ENCODE results near the gene ABL1.
"Not testable (repeated sequence)": the region's sequence is repeated elsewhere in the genome, so short reads cannot be mapped to it uniquely, and the experiment has no call there.

The ABL1 gene

DNA sequence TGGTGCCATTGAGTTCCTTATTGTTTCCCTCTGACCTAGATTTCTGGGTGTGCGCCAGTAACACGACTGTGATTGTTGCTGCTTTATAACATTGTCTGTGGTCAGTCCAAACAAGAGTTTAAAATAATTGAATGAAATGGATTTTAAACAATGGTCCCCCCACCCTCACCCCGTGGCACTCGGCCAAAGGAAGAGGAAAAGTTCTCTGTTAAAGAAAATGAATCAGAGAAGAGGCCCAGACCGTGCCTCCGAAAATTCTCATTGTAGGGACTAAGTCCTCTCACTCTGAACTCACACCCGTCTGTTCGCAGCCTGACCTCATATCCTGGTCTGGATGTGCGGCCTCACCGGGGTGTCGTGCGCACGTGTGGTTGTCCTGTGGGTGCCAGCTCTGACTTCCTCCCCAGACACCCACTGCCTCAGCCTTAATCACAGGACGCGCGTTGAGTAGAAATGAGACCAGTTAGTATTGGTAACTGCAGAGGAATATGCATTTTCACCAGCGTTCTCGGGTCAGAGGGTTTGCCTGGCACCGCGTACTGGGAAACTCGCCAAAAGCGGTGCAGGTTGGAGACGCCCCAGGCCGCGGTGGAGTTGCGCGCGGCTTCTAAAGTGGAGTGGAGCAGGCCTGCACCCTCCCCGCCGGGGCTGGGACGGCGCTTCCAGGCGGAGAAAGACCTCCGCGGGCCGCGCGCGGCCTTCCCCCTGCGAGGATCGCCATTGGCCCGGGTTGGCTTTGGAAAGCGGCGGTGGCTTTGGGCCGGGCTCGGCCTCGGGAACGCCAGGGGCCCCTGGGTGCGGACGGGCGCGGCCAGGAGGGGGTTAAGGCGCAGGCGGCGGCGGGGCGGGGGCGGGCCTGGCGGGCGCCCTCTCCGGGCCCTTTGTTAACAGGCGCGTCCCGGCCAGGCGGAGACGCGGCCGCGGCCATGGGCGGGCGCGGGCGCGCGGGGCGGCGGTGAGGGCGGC lies at the start of gene ABL1:
TSS of gene ABL1 (plus strand) at position 884 of the 966 bp plus-strand sequence. CDS start 193 bp downstream, outside the sequence.
- DNase-seq = peak; percentile 71 to 85

DNA sequence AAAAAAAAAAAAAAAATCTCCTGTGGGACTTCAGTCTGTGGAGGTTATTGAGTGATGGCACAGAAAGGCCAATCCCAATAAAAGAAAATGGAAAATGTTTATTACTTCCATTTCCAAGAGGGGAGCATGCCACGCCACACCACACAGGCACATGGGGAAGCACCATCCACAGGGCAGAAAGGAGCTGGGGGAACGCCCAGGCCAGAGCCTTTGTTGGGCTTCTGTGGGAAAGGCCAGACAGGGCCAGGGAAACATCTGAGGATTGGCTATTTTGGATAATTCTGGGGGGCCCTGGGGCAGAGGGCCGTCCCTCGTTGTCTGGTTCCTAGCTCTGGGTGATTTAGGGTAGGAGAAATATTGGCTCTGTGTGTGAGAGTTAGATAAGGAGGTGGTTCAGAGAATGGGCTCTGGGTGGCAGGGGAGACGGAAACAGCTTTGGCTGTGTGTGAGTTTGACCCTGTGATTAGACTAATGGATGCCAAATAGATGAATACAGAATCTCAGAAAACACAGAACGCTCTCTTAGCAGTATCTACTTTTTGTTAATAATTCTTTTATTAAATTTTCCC lies 49.0 kb upstream of the ABL1 start:
- DNase-seq = no peak

DNA sequence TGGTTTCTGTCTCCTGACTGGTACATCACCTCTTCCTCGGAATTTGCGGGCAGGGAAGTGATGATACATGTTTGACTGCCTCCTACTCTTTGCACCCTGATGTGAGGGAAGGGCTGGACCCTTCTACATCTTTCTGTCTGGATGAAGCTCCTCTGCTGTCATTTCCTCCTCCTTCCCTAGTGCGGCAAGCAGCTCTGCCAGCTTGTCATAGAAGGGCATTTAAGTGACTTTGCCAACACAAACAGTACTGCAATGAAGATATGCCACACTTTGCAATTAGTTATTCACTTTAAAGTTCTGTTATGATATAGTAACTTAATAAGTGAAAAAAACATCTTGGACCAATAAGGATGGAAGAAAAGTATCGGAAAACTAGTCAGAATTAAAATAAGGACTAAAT lies 48.5 kb upstream of the ABL1 start:
- DNase-seq = no peak

DNA sequence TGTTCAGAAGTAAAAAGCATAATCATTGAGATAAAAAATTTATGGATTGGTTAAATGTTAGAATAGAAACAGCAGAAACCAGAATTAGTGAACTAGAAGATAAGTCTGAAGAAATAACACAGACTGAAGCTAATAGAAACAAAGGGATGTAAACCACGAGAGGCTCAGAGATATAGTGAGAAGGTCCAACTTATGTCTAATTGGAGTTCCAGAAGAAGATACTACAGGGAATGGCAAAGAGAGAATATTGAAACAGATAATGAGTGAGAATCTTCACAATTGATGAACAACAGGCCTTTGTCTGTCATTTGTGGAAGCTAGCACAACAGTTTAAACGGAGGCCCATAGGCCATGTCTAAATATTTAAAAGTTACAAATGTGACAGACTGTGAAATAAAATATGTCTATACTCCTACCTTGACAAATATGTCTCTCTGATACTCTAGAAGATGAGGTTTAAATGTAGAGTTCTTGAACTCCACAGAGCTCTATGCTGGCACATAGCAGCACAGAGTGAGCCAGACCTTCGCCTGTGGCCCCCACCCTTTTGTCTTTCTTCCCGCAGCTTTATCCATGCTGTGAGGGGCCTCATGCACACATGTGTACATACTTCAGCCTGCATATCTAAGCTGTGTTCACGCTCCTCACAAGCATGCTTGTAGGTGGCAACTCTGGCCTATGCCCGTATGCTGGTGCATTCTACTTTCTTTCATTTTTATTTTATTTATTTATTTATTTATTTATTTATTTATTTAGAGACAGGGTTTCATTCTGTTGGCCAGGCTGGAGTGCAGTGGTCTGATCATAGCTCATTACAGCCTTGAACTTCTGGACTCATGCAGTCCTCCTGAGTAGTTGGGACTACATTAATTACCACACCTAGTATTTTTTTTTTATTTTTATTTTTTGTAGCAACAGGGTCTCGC lies 45.0 kb upstream of the ABL1 start:
- DNase-seq = no peak

DNA sequence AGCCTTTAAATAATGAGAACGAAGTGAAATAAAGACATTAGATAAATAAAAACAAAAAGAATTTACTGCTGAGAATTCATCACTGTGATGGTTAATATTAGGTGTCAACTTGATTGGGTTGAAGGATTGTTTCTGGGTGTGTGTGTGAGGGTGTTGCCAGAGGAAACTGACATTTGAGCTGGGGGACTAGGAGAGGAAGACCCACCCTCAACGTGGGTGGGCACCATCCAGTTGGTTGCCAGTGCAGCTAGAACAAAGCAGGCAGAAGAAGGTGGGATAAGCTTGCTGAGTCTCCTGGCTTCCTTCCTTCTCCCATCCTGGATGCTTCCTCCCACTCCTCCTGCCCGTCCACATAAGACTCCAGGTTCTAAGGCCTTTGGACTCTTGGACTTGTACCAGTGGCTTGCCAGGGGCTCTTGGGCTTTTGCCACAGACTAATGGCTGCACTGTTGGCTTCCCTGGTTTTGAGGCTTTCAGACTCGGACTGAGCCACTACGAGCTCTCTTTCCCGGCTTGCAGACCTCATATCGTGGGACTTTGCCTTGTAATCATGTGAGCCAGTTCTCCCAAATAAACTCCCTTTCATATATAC lies 43.7 kb upstream of the ABL1 start:
- DNase-seq = no peak

DNA sequence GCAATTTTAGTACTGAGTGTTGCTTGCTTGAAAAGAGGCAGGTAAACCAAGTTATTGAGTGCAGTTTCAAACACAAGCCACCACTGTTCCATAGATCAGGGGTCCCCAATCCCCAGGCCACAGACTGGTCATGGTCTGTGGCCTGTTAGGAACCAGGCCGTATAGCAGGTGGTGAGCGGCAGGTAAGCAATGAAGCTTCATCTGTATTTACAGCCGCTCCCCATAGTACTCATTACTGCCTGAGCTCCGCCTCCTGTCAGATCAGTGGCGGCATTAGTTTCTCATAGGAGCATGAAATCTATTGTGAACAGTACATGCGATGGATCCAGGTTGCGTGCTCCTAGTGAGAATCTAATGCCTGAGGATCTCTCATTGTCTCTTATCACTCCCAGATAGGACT lies 41.5 kb upstream of the ABL1 start:
- no peak for DNase-seq

DNA sequence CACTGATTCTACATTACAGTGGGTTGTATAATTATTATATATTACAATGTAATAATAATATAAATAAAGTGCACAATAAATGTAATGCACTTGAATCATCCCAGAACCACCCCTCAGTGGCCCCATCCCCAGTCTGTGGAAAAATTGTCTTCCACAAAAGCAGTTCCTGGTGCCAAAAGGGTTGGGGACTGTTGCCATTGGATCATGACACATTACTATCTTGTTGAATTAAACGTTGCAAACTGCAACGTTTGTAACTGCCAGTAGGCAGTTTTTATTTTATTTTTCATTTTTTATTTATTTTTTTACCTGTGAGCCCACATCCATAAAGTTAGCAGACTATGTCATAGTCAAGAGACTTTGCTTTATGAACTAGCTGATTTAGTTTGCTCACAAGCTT lies 41.0 kb upstream of the ABL1 start:
- DNase-seq = not testable (repeated sequence)

DNA sequence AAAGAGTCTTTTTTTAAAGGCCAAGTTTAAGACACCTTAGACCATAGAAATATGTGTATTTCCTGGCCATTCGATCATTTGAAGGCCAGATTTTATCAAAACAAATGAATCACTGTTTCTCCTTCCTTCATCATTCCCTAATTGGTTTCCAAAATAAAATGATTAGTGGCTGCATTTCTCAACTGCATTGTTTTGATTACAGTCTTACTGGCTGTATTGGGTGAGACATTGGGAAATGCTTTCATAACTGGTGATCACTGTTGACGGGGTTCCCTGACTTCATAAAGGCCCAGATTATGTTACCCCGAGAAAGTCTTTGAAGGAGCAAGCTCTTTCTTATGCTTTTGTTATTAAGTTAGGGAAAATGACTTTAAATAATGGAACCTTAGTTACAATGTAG lies 40.6 kb upstream of the ABL1 start:
- not testable (repeated sequence) for DNase-seq

DNA sequence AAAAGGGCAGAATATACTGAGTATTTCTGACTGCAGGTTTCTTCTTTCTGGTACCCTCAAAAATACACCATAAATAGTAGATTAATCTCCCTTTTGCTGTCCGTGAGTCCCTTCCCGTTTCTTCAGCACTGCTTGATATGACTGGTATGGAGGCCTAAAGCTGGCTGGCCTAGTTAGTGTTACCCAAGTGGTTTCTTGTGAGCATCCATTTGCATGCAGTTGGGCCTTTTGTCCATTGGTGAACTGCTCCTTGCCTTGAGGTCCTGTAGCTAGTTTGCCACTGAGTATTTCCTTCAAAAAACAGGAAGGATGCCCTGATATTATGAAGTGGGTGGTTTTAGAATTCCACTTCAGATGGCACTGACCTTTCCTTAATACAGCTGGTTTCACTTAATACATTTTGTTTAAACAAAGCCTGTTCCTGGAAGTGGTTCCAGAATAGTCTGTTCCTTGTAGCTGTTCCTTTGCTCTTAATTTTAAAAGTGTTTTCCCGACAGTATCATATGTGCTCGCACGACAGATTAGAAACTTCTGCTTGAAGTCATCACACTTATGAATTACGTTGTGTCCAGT lies 40.0 kb upstream of the ABL1 start:
- DNase-seq = no peak

DNA sequence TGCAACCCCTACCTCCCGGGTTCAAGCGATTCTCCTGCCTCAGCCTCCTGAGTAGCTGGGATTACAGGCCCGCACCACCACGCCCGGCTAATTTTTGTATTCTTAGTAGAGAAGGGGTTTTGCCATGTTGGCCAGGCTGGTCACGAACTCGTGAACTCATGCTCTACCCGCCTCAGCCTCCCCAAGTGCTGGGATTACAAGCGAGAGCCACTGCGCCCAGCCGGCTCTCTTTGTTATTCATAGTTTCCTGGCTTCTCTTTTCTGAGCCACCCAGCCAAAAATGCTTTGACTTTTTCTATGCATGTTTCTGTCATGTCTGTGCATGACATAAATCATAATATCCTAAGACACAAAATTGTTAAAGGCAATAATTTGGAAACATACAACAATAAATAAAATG lies 31.9 kb upstream of the ABL1 start:
- DNase-seq = not testable (repeated sequence)

DNA sequence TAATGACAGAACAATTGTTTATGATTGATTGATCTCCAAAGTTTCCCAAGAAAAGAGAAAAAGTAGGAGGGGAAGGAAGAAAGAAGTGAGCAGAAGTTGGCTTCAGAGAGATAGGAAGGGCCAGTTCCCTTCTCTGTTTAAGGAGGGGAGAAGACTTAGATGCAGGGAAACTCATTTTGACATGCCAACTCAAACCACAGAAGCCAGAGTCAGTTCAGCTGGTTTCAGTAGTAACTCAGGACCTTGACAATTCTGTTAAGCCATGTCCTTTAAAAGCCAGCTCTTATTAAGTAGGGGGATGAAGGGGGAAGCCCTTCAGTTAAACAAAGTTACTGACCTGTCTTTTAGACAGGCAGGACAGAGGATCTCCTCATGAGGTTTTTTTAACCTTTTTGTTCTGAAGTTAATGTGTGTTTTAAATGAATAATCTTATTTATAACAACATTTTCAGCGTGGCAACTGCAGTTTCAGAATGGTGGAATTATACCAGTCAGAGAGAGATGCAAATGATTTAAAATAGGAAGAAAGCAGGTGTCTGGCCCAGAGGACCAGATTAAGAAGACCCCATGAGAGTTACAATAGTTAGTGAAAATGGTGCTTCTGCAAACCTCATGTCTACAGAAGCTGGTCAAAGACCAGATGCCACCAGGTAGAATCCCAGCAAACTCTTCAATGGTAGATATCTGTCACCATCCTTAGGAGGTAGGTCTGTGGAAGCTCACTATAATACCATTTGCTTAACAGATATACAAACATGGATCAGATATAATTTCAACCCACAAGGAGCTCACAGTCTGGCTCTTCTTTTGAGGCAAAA lies 29.3 kb upstream of the ABL1 start:
- no peak for DNase-seq

DNA sequence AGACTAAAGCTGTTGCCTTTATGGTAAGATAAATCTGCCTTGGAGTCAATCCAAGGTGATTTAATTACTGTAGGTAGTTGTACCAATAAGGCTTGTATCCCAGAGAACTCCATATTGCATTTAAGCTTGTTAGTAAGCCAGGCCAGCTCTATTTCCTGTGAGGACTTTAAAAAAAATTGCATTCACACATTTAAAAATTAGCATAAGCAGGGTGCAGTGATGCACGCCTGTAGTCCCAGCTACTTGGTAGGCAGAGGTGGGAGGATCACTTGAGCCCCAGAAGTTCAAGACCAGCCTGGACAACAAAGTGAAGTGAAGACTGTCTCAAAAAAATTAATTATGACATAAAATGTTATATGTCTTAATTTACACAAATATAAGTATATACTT lies 28.7 kb upstream of the ABL1 start:
- no peak for DNase-seq

DNA sequence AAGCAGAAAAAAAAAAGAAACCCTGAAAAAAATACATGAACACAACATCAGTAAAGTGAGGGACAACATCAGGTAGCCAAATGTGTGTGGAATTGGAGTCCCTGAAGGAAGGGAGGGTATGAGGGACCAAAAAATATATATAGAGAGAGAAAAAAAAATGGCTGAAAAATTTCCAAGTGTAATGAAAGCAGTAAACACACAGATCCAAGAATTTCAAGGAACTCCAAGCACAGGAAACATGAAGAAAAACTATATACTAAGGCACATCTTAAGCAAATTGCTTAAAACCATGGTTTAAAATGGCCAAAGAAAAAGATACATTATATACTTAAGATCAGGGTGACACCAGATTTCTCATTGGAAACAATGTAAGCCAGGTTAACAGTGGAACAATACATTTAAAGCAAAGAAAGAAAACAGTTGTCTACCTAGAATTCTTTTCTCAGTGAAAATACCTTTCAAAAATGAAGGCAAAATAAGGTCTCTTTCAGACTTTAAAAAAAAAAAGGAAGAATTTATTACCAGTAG lies 24.4 kb upstream of the ABL1 start:
- DNase-seq = no peak

DNA sequence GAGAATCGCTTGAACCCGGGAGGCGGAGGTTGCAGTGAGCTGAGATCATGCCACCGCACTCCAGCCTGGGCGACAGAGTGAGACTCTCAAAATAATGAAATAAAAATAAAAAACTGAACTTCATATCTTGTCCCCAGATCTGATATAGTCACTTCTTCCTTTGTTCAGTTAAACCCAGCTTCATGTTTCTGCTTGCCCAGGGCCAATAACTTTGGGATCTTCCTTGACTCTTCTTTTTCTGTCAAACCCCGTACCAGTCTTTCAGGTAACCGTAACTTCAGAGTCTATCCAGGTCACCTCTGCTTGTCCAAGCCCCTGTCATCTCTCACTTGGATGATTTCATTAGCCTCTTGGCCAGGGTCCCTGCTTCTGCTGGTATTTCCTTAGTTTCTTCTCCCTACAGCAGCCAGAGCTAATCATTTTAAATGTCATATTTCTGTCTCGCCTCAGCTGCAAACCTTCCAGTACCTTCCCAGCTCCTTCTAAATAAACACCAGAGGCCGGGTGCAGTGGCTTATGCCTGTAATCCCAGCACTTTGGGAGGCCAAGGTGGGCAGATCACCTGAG lies 19.7 kb upstream of the ABL1 start:
- DNase-seq = no peak

DNA sequence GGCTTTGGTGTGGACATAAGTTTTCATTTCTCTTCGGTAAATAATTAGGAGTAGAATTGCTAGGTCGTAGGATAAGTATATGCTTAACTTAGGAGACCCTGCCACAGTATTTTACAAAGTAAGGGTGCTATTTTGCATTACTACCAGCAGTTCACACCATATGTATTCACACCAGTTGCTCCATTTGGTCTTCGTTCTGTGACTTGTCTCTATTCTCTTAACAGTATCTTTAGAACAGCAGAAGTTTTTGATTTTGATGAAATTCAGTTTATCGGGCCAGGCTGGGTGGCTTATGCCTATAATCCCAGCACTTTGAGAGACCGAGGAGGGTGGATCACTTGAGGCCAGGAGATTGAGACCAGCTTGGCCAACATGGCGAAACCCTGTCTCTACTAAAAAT lies 17.1 kb upstream of the ABL1 start:
- DNase-seq = no peak

DNA sequence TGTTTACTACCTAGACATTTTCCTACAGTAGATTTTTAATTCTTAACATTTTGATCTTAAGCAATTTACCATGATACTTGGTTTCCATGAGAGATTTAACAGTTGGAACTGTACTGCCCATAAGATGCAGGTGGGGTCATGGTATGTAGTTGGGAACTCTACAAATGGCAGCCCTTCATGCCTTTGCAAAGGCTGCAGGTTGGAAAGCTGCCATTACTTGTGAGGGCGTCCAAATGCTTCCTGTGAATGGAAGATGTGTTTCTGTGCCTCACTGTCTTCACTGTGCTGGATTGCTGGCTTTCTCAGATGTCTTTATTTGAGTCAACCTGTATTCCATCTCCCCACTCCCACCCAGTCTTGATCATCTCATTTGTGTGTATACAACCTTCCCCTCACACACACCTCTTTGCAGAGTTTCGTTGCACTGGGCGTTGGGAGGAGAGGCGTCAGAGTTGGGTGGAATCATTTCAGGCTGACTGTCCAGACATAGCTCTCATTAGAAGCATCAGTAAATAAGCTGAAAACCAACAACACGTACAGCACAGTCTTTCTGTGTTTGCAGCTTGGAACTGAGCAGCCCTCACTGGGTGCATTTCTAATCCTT lies 14.8 kb upstream of the ABL1 start:
- no peak for DNase-seq

DNA sequence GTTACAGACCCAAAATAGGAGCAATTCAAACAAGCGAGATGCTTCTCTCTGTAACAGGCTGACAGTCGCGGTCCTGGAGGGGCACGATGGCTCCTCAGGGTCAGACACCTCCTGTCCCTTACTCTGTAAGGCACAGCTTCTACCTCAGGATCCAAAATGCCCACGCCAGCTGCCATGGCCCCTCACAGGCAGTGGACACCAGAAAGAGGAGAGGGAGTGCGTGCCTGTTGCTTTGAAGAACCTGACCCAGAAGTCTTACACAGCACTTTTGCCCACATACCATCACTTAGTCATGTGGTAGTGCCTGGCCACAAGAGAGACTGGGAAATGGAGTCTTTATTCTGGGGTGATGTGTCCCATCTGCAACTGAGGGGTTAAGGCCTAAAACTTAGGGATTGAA lies 11.6 kb upstream of the ABL1 start:
- DNase-seq = no peak

DNA sequence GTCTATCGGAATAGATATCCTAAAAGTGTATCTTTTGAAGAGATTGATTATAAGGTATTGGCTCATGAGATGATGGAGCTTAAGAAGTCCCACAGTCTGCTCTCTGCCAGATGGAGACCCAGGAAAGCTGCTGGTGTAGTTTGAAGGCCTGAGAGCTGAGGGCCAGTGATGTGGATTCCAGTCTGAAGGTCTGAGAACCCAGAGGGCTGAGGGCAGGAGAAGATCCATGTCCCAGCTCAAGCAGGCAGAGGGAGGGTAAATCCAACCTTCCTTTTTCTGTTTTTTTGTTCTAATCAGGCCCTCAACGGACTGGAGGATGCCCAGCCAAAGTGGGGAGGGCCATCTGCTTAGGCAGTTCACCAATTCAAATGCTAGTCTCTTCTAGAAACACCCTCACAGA lies 11.0 kb upstream of the ABL1 start:
- no peak for DNase-seq

DNA sequence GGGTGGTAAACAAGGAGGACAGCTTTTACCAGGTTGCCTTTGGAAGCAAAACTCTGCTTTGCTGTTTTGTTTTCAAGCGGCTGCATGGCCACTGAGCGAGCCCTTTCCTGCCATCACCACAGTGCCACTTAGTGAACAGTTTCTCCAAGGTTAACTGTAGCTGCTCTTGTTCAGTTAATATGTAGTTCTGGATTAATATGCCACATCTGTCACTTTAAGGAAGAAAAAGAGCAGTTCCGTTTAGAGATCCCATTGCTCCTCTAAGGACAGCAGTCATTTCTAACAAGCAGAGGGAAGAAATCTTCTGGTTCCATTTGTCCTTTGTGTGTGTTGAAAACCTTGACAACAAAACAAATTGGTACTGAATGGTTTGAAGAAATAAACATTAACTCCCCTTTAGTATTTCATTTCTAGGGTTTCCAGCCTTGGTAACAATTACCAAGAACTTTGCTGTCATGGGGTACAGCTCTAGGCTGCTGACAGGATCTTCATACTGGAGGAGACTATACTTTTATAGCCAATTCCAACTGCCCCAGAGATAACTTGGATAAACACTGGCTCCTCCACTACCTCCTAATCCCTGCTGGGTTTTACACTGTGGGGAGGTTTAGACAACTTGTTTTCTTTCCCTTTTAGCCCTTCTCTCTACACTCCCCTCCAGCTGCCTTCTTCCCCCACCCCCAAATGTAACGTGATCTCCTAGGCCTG lies 10.3 kb upstream of the ABL1 start:
- DNase-seq = peak; percentile 16 to 35

DNA sequence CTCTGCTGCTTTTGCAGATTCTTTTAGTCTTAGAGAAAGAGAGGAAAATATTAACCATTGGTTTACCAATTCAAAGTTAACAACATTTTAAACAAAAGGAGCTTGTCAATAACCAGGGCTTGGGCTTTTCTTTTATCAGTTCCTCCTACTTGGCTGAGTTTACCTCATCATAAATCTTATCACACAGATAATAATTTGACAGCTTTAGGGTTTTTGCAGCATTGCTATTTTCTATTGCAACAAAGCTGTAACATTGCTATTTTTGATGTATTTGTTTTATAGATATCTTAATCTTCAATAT lies 9.8 kb upstream of the ABL1 start:
- DNase-seq = no peak
